Adipocyte (in vitro differentiated cells): ENCODE results near the gene DLG2.

Experiments used
- DNase-seq: peaks from one replicate; pipeline ENCODE4 v3.0.0-alpha.2; 2015; ENCODE audit warnings: low read depth
- H3K27me3 ChIP-seq: replicated peaks from 2 replicates; pipeline ENCODE4 v1.7.0; 2013; ENCODE audit warnings: mild to moderate bottlenecking, low read length, moderate library complexity; ENCODE audit not compliant: control insufficient read depth, insufficient read depth
- H3K36me3 ChIP-seq: 2 replicates; pipeline ENCODE4 v1.7.0; 2013; ENCODE audit warnings: low read length, mild to moderate bottlenecking, moderate library complexity; ENCODE audit not compliant: control insufficient read depth, insufficient read depth, severe bottlenecking
- H3K4me1 ChIP-seq: 2 replicates; pipeline ENCODE4 v1.7.0; 2013; ENCODE audit warnings: mild to moderate bottlenecking, low read length, moderate library complexity; ENCODE audit not compliant: control insufficient read depth, insufficient read depth
- H3K4me3 ChIP-seq: 2 replicates; pipeline ENCODE4 v1.7.0; 2013; ENCODE audit warnings: mild to moderate bottlenecking, low read length, moderate library complexity
- H3K9ac ChIP-seq: 2 replicates; pipeline ENCODE4 v1.7.0; 2013; ENCODE audit warnings: mild to moderate bottlenecking, low read length, moderate library complexity
- H3K9me3 ChIP-seq: 2 replicates; pipeline ENCODE4 v1.7.0; 2013; ENCODE audit warnings: mild to moderate bottlenecking, low read length, moderate library complexity; ENCODE audit not compliant: control insufficient read depth

The DLG2 gene

GRCh38 chr11:84497981-84498411 lies 1129.1 kb downstream of the DLG2 start:
- Histone ChIP-seq H3K4me1 (peaks cover 24% of the 10 kb centered on the region), H3K27me3 (no peaks in the 10 kb centered on the region), H3K4me3 (peak overlapping the region; percentile 22), H3K36me3 (no peaks in the 10 kb centered on the region), H3K9ac (peak overlapping the region; percentile 47), H3K9me3 (no peaks in the 10 kb centered on the region)
- DNase-seq: no peak

DNA sequence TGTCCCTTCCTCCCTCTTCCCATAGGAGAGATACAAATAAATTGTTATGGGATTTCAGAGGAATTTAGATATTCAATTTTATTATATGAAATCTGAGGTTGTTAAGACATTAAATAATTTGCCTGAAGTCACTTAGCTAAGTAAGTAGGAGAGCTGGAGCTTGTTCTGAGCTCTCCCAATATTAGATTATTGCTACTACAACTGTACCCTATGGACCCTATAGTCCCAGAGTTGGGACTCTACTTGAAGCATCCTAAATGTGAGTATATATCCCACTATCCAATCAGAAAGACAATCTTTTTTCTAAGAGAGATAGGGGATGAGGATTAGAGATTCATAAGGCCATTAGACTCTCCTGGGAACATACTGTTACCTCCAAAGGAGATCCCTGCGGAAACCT lies 1130.0 kb downstream of the DLG2 start:
- Histone ChIP-seq H3K36me3 (no peaks in the 10 kb centered on the region), H3K4me1 (peaks cover 25% of the 10 kb centered on the region), H3K4me3 (no peak overlapping the region), H3K9ac (peak overlapping the region; percentile 47), H3K9me3 (no peaks in the 10 kb centered on the region), H3K27me3 (no peaks in the 10 kb centered on the region)
- DNase-seq: no peak

DNA sequence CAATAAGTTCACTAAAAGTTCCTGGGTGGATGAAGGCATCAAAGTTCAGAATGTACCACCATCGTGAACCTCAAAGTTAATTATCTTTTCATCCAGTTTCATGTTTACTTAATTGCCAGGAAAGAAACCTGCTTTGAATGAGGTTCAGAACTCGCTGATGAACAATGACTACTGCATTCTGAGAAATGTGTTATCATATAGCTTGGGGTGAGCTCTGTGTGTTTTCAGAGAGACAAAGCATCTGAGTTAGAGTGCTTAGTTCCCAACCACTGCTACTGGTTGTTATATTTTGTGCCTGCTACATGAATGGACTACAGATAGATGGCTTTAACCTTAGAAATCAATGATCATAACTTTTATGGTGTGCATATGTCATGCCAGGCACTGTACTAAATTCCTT lies 1131.0 kb downstream of the DLG2 start:
- no peak overlapping the region for H3K4me3 ChIP-seq
- no peak for DNase-seq
- H3K27me3 ChIP-seq: no peaks in the 10 kb centered on the region
- H3K4me1 ChIP-seq: peaks cover 25% of the 10 kb centered on the region
- no peaks in the 10 kb centered on the region for H3K9me3 ChIP-seq
- no peaks in the 10 kb centered on the region for H3K36me3 ChIP-seq
- H3K9ac ChIP-seq: no peak overlapping the region

GRCh38 chr11:84480131-84480530 lies 1147.0 kb downstream of the DLG2 start:
- H3K36me3 ChIP-seq: no peaks in the 10 kb centered on the region
- no peak for DNase-seq

GRCh38 chr11:84476581-84476980 lies 1150.6 kb downstream of the DLG2 start:
- H3K9ac ChIP-seq: peak overlapping the region; percentile 7
- H3K4me1 ChIP-seq: peaks cover 40% of the 10 kb centered on the region
- no peak overlapping the region for H3K4me3 ChIP-seq
- DNase-seq: no peak
- no peaks in the 10 kb centered on the region for H3K9me3 ChIP-seq
- H3K36me3 ChIP-seq: no peaks in the 10 kb centered on the region
- no peaks in the 10 kb centered on the region for H3K27me3 ChIP-seq

More at GRCh38 chr11:84480131-84480530, 1147.0 kb downstream of the DLG2 start:
- H3K27me3 ChIP-seq: no peaks in the 10 kb centered on the region
- no peak overlapping the region for H3K4me3 ChIP-seq
- no peak overlapping the region for H3K9ac ChIP-seq
- no peaks in the 10 kb centered on the region for H3K9me3 ChIP-seq
- peaks cover 38% of the 10 kb centered on the region for H3K4me1 ChIP-seq

GRCh38 chr11:84471501-84471900 lies 1155.6 kb downstream of the DLG2 start:
- Histone ChIP-seq H3K4me3 (peak overlapping the region; percentile 0), H3K4me1 (peaks cover 42% of the 10 kb centered on the region), H3K9ac (no peak overlapping the region), H3K36me3 (no peaks in the 10 kb centered on the region), H3K27me3 (no peaks in the 10 kb centered on the region), H3K9me3 (no peaks in the 10 kb centered on the region)
- DNase-seq: no peak

DNA sequence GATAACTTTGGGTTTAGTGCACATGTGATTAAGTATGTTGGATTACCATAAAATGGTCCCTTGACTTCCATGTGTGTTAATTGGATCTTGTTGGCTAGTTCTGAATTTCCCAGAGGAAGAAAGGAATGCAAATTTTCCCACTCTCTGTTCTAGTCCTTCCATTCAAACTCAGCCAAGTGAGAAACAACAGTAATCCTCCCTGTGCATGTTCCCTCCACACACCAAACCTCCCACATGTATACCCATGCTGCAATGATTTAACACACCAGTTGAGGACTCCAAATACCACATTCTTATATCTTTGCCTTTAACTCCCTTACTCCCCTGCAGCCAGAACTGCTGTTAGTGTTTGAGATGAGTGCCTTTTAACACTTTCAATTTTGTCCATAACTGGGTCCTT lies 1158.9 kb downstream of the DLG2 start:
- no peaks in the 10 kb centered on the region for H3K36me3 ChIP-seq
- peaks cover 41% of the 10 kb centered on the region for H3K4me1 ChIP-seq
- DNase-seq: no peak
- H3K9ac ChIP-seq: no peak overlapping the region
- no peaks in the 10 kb centered on the region for H3K27me3 ChIP-seq
- H3K9me3 ChIP-seq: no peaks in the 10 kb centered on the region
- H3K4me3 ChIP-seq: no peak overlapping the region

GRCh38 chr11:84465040-84465439 lies 1162.1 kb downstream of the DLG2 start:
- no peak overlapping the region for H3K9ac ChIP-seq
- no peak for DNase-seq
- no peaks in the 10 kb centered on the region for H3K36me3 ChIP-seq
- H3K4me1 ChIP-seq: peaks cover 25% of the 10 kb centered on the region
- no peak overlapping the region for H3K4me3 ChIP-seq
- H3K27me3 ChIP-seq: no peaks in the 10 kb centered on the region
- no peaks in the 10 kb centered on the region for H3K9me3 ChIP-seq

GRCh38 chr11:84455691-84456090 lies 1171.5 kb downstream of the DLG2 start:
- Histone ChIP-seq H3K4me1 (peaks cover 3% of the 10 kb centered on the region), H3K4me3 (no peak overlapping the region), H3K9me3 (no peaks in the 10 kb centered on the region), H3K27me3 (no peaks in the 10 kb centered on the region), H3K9ac (no peak overlapping the region), H3K36me3 (no peaks in the 10 kb centered on the region)
- DNase-seq: no peak

DNA sequence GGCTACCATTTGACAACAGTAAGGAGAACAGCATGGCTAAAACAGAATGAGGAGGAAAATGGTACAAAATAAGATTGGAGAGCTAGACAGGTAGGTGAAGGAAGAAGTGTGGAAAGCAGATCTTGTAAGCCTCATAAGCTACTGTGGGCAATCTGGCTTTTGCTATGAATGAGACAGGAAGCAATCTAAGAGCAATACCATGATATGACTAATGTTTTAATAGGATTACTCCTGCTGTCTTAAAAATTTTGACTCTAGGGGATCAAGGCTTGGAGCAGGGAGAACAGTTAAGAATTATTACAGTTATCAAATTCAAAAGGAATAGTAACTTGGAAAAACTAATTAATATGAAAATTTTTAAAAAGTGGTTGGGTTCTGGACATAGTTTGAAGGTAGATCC lies 1174.9 kb downstream of the DLG2 start:
- Histone ChIP-seq H3K9ac (no peak overlapping the region), H3K4me3 (no peak overlapping the region), H3K36me3 (no peaks in the 10 kb centered on the region), H3K9me3 (no peaks in the 10 kb centered on the region), H3K4me1 (peaks cover 3% of the 10 kb centered on the region), H3K27me3 (no peaks in the 10 kb centered on the region)
- no peak for DNase-seq

DNA sequence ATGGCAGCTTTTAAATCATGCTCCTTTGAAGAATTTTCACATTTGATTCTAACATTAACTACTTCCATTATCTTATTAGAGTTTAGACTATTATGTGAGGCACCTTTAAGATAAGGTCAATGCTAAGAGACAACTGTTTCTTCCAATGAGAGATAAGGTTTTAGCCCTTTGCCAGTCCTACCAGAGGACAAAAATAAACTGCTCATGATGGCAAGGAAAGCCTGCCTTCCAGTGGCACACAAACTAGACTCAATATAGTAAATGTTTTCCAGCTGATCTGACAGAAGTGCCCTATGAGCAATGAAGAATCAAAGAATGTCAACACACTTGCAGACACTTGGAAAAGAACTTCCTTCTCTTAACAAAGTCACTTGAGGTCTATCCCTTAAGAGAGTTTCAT lies 1188.6 kb downstream of the DLG2 start:
- H3K27me3 ChIP-seq: peaks cover 19% of the 10 kb centered on the region
- no peaks in the 10 kb centered on the region for H3K9me3 ChIP-seq
- H3K4me3 ChIP-seq: no peak overlapping the region
- H3K9ac ChIP-seq: no peak overlapping the region
- peaks cover 4% of the 10 kb centered on the region for H3K4me1 ChIP-seq
- no peak for DNase-seq
- H3K36me3 ChIP-seq: no peaks in the 10 kb centered on the region
